SK-N-SH (cell line): ENCODE results near the gene PSAP.

ENCODE experiments used
- CTCF ChIP-seq: fragments of 200-600 bp; sonication (generic); IDR thresholded peaks from 2 replicates; pipeline ENCODE4 v1.6.1; 2017; ENCODE audit warnings: antibody characterized with exemption, mild to moderate bottlenecking, moderate library complexity
- EP300 ChIP-seq, 2 experiments: IDR thresholded peaks; 2 replicates each; pipeline versions ENCODE4 v1.4.0 to v1.6.1; 2012; ENCODE audit warnings: borderline replicate concordance in 1 of 2, low read depth in 1 of 2, low read length in 1 of 2
- GABPA ChIP-seq: IDR thresholded peaks from 2 replicates; pipeline ENCODE4 v1.4.0; 2012; ENCODE audit warnings: low read depth, mild to moderate bottlenecking
- MAX ChIP-seq: IDR thresholded peaks from 2 replicates; pipeline ENCODE4 v1.4.0; 2012; ENCODE audit warnings: low read depth
- MXI1 ChIP-seq: IDR thresholded peaks from 2 replicates; pipeline ENCODE4 v1.6.1; 2012; ENCODE audit warnings: mild to moderate bottlenecking, low read depth, low read length, improper control_type of control experiment
- POLR2AphosphoS5 ChIP-seq: IDR thresholded peaks from 2 replicates; pipeline ENCODE4 v1.6.1; 2012; ENCODE audit warnings: low read depth, low read length
- RAD21 ChIP-seq: IDR thresholded peaks from 2 replicates; pipeline ENCODE4 v1.6.1; 2012; ENCODE audit warnings: mild to moderate bottlenecking, low read length
- SIN3A ChIP-seq: IDR thresholded peaks from 2 replicates; pipeline ENCODE4 v1.6.1; 2012; ENCODE audit warnings: low read depth, mild to moderate bottlenecking, low read length, moderate library complexity, borderline replicate concordance
- ZBTB33 ChIP-seq: IDR thresholded peaks from 2 replicates; pipeline ENCODE4 v1.4.0; 2012; ENCODE audit warnings: low read depth, borderline replicate concordance

- TF ChIP-seq GABPA, result no peak
- TF ChIP-seq ZBTB33, result no peak
- no peak for TF ChIP-seq CTCF
- TF ChIP-seq RAD21, result no peak
- TF ChIP-seq SIN3A, result no peak
- no peak for TF ChIP-seq MAX
- TF ChIP-seq EP300 (IDR thresholded peaks at IDR 0.05; ENCODE audit: borderline replicate concordance in 1 of 2, low read depth in 1 of 2, low read length in 1 of 2), result no peak
- TF ChIP-seq POLR2AphosphoS5, result no peak
- no peak for TF ChIP-seq MXI1
Measured at GRCh38 chr10:71836596-71836974, 14.5 kb downstream of the PSAP start.
